Caco-2 (cell line): Measurements from ENCODE around the gene LRMDA. TPM values are rescaled to one million over a fixed set of nuclear protein-coding genes. Genes with fewer than 3 reads are reported as not detected.

Experiments used
- BruUV-seq: library from RNA; stranded (reverse); fragments of 400-500 nt; replicated peaks from 2 replicates; lab custom pipeline; 2021; lab: Mats Ljungman, UMichigan
- CTCF ChIA-PET: fragments of 300-600 bp; sonication (Branson Sonifier 250); formaldehyde crosslinking; loops from one replicate; lab custom pipeline; 2022; ENCODE audit warnings: antibody characterized with exemption; lab: Charles Lee
- POLR2A ChIA-PET: fragments of 300-600 bp; sonication (Branson Sonifier 250); formaldehyde crosslinking; loops from one replicate; lab custom pipeline; 2022; ENCODE audit warnings: antibody characterized with exemption; lab: Charles Lee
- DNase-seq, 2 experiments: peaks; one replicate each; pipeline versions ENCODE4 v3.0.0 to v3.0.0-alpha.2; 2020 to 2022
- H3K27me3 ChIP-seq: replicated peaks from 2 replicates; pipeline ENCODE4 v1.6.0; 2011; ENCODE audit warnings: low read length; ENCODE audit not compliant: control insufficient read depth, insufficient read depth
- H3K36me3 ChIP-seq: 2 replicates; pipeline ENCODE4 v1.5.1; 2011; ENCODE audit warnings: low read length; ENCODE audit not compliant: control insufficient read depth, insufficient read depth
- H3K4me1 ChIP-seq: fragments of 250-450 bp; sonication (Bioruptor Pico); 2 replicates; pipeline ENCODE4 v1.5.1; 2020; ENCODE audit warnings: mild to moderate bottlenecking
- H3K4me3 ChIP-seq: 2 replicates; pipeline ENCODE4 v1.5.1; 2011; ENCODE audit warnings: low read depth, mild to moderate bottlenecking, control low read depth, low read length
- H3K9me3 ChIP-seq: fragments of 250-450 bp; sonication (Bioruptor Pico); 2 replicates; pipeline ENCODE4 v1.5.1; 2020; ENCODE audit warnings: mild to moderate bottlenecking, moderate library complexity
- H3K27ac Mint-ChIP-seq: one replicate; pipeline ENCODE4 v1.8.0; 2022; ENCODE audit warnings: mixed read lengths; ENCODE audit not compliant: unreplicated experiment
- H3K27me3 Mint-ChIP-seq: one replicate; pipeline ENCODE4 v1.8.0; 2022; ENCODE audit warnings: mixed read lengths; ENCODE audit not compliant: insufficient read depth, unreplicated experiment
- H3K36me3 Mint-ChIP-seq: one replicate; pipeline ENCODE4 v1.8.0; 2022; ENCODE audit warnings: mild to moderate bottlenecking, mixed read lengths; ENCODE audit not compliant: insufficient read depth, unreplicated experiment
- H3K4me1 Mint-ChIP-seq: one replicate; pipeline ENCODE4 v1.8.0; 2022; ENCODE audit warnings: low read depth, mixed read lengths; ENCODE audit not compliant: unreplicated experiment
- H3K4me3 Mint-ChIP-seq: one replicate; pipeline ENCODE4 v1.8.0; 2022; ENCODE audit warnings: mild to moderate bottlenecking, moderate library complexity, mixed read lengths; ENCODE audit not compliant: unreplicated experiment
- H3K9me3 Mint-ChIP-seq: one replicate; pipeline ENCODE4 v1.8.0; 2022; ENCODE audit warnings: mixed read lengths; ENCODE audit not compliant: unreplicated experiment
- intact Hi-C: fragments of 100-400 bp; cut with micrococcal nuclease; formaldehyde crosslinking; loops from one replicate; pipeline ENCODE4 v1.10.0; 2022; ENCODE audit not compliant: unreplicated experiment
- total RNA-seq: library from RNA; stranded (reverse); gene quantifications from 2 replicates; pipeline ENCODE4 v1.2.3, GENCODE V29; 2022
- TF ChIP-seq, protein P1 (sequence below), 2 experiments: fragments of 200-600 bp in 1 of 2; IDR thresholded peaks; 1 replicate in 1 of 2; 2 replicates in 1 of 2; pipeline versions ENCODE4 v1.5.1 to v1.8.0; 2011 to 2022; ENCODE audit warnings: antibody characterized with exemption in 1 of 2, control low read depth in 1 of 2, inconsistent platforms in 1 of 2, low read depth in 1 of 2, low read length in 1 of 2, mild to moderate bottlenecking in 1 of 2, moderate library complexity in 1 of 2; ENCODE audit not compliant: insufficient read depth in 1 of 2, severe bottlenecking in 1 of 2, unreplicated experiment in 1 of 2

Gene LRMDA
- total RNA-seq, 1 experiment from 2014 or later, result 18.5 TPM

DNA sequence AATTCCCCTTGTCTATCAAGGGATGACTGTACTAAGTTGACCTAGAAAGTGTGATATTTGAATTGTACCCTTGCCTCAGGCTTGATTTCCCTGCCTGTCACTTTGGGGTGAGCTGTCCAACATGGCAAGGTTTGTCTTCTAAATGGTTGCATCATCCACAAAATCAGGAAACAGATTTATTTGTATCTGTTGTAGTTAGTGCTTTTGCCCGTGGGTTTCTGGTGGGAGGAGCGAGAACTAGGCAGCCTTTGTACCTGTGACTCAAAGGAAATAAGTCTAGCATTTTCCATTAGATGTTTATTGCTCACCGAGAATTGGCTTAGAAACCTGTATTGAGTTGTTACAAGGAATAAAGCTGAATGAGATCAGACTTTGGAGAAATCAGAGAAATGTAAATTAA lies 650.8 kb downstream of the LRMDA start:
- peaks cover 11% of the 10 kb centered on the region for H3K4me1 ChIP-seq
- Mint-ChIP-seq H3K27ac (no peak overlapping the region), H3K9me3 (peaks cover 18% of the 10 kb centered on the region), H3K4me3 (no peak overlapping the region), H3K36me3 (no peaks in the 10 kb centered on the region), H3K4me1 (peaks cover 14% of the 10 kb centered on the region), H3K27me3 (no peaks in the 10 kb centered on the region)
- TF ChIP-seq, protein P1, sequence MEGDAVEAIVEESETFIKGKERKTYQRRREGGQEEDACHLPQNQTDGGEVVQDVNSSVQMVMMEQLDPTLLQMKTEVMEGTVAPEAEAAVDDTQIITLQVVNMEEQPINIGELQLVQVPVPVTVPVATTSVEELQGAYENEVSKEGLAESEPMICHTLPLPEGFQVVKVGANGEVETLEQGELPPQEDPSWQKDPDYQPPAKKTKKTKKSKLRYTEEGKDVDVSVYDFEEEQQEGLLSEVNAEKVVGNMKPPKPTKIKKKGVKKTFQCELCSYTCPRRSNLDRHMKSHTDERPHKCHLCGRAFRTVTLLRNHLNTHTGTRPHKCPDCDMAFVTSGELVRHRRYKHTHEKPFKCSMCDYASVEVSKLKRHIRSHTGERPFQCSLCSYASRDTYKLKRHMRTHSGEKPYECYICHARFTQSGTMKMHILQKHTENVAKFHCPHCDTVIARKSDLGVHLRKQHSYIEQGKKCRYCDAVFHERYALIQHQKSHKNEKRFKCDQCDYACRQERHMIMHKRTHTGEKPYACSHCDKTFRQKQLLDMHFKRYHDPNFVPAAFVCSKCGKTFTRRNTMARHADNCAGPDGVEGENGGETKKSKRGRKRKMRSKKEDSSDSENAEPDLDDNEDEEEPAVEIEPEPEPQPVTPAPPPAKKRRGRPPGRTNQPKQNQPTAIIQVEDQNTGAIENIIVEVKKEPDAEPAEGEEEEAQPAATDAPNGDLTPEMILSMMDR (IDR thresholded peaks at IDR 0.05; ENCODE audit: insufficient read depth in 1 of 2, low read depth in 1 of 2, low read length in 1 of 2, severe bottlenecking in 1 of 2, unreplicated experiment in 1 of 2), result no peak
- no peak overlapping the region for H3K4me3 ChIP-seq
- ChIA-PET POLR2A (no interaction called here), CTCF (no interaction called here)
- H3K9me3 ChIP-seq, result no peaks in the 10 kb centered on the region
- H3K27me3 ChIP-seq, result no peaks in the 10 kb centered on the region
- intact Hi-C loops, result loop anchor here (10.0 kb wide), 1 partner anchor 357 kb away; no protein-coding TSS in a partner anchor
- BruUV-seq, result no TSS peak
- no peak for DNase-seq
- H3K36me3 ChIP-seq, result no peaks in the 10 kb centered on the region

DNA sequence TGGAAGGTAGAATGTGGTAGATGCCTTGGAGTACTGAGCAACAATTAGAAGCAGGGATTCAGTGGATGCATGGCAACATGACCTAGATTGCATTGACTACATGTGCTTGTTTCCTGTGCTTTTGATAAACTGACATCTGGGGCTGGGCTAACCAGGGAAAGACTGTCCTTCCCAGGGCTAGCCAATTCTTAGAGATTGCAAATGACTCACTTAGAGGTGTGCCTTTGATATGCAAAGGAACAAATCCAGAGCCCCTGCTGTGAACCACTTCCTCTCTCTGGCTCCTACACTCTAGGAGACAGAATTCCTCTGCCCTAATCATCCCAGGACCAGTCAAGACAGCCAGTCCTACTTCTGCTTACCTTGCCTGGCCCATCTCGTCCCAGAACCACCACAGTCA lies 651.5 kb downstream of the LRMDA start:
- TF ChIP-seq, protein P1 (IDR thresholded peaks at IDR 0.05; ENCODE audit: insufficient read depth in 1 of 2, low read depth in 1 of 2, low read length in 1 of 2, severe bottlenecking in 1 of 2, unreplicated experiment in 1 of 2), result no peak
- Histone ChIP-seq H3K4me1 (peaks cover 13% of the 10 kb centered on the region), H3K9me3 (no peaks in the 10 kb centered on the region), H3K36me3 (no peaks in the 10 kb centered on the region), H3K4me3 (no peak overlapping the region), H3K27me3 (no peaks in the 10 kb centered on the region)
- Mint-ChIP-seq H3K27me3 (no peaks in the 10 kb centered on the region), H3K27ac (no peak overlapping the region), H3K9me3 (peaks cover 18% of the 10 kb centered on the region), H3K36me3 (no peaks in the 10 kb centered on the region), H3K4me1 (peaks cover 14% of the 10 kb centered on the region), H3K4me3 (no peak overlapping the region)
- DNase-seq, result no peak
- BruUV-seq, result no TSS peak
- ChIA-PET CTCF (no interaction called here), POLR2A (no interaction called here)
- intact Hi-C loops, result loop anchor here (10.0 kb wide), 1 partner anchor 358 kb away; no protein-coding TSS in a partner anchor

DNA sequence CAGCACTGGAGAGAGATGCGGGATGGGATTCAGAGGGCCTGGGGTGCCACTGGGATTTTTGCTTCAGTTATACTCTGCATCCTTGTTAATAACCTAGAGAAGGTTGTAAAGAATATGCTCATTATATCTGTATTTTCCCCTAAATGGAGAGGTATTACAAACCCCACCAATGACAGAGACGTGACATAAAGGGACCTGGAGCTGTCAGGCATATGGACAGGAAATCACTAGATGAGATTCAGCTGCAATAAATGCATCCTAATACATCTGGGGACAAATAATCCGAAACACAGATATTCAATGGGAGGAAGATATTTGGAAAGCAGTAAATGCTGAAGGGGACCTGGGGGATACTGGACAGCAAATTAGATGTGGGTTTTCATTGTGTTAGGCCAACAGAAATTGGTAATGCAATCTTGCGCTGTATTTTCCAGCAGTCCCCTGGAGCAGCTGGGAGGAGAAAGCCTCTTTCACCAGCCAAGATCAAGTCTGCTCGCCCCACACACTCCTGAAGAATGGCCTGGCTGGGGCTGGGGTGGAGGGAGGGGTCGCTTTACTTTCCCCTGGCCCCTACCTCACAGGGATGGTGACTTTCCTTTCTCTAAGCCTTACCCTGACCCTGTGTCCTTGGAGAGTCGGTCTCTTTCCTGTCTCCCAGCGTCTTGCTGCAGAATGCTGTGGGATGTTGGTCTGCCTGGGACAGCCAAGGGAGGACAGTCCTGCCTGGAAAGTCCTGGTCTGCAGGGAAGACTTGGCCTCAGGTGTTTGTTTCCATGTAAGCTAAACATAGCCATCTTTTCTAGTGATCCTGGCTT lies 653.8 kb downstream of the LRMDA start:
- ChIA-PET CTCF (no interaction called here), POLR2A (no interaction called here)
- DNase-seq, result no peak
- Histone ChIP-seq H3K4me3 (no peak overlapping the region), H3K27me3 (no peaks in the 10 kb centered on the region), H3K36me3 (no peaks in the 10 kb centered on the region), H3K4me1 (peaks cover 13% of the 10 kb centered on the region), H3K9me3 (no peaks in the 10 kb centered on the region)
- no peak overlapping the region for H3K27ac Mint-ChIP-seq
- no TSS peak for BruUV-seq
- no peaks in the 10 kb centered on the region for H3K27me3 Mint-ChIP-seq
- H3K9me3 Mint-ChIP-seq, result peaks cover 4% of the 10 kb centered on the region
- no peaks in the 10 kb centered on the region for H3K36me3 Mint-ChIP-seq
- no peak overlapping the region for H3K4me3 Mint-ChIP-seq
- H3K4me1 Mint-ChIP-seq, result peaks cover 6% of the 10 kb centered on the region
- TF ChIP-seq, protein P1 (IDR thresholded peaks at IDR 0.05; ENCODE audit: insufficient read depth in 1 of 2, low read depth in 1 of 2, low read length in 1 of 2, severe bottlenecking in 1 of 2, unreplicated experiment in 1 of 2), result no peak
- intact Hi-C loops, result loop anchor here (10.0 kb wide), 1 partner anchor 360 kb away; no protein-coding TSS in a partner anchor
